ENCODE measurements around the gene KRTAP5-2. TPM values are rescaled to one million over a fixed set of nuclear protein-coding genes. Genes with fewer than 3 reads are reported as not detected.

Gene KRTAP5-2
- total and polyA plus RNA-seq, 7 experiments from 2014 or later = not detected

- Mint-ChIP-seq H3K36me3 (no peaks in the 10 kb centered on the region), H3K9me3 (peaks cover 0 to 2% (median 0%) of the 10 kb centered on the region in 11 donors), H3K4me3 (peak overlapping the region in 2 of 10 donors; percentile 4 to 29), H3K27me3 (peaks cover 14 to 19% (median 16%) of the 10 kb centered on the region in 5 donors), H3K4me1 (peaks cover 0 to 17% (median 4%) of the 10 kb centered on the region in 7 donors), H3K27ac (no peak overlapping the region)
- Histone ChIP-seq H3K4me1 (ENCODE audit: control insufficient read depth in 2 of 2, insufficient read depth in 2 of 2, low read length in 2 of 2) (peaks cover 0 to 7% of the 10 kb centered on the region in 2 donors), H3K36me3 (ENCODE audit: control insufficient read depth in 2 of 3, insufficient read depth in 3 of 3, low read length in 3 of 3) (no peaks in the 10 kb centered on the region), H3K27ac (ENCODE audit: low read depth, low read length) (no peak overlapping the region), H3K27me3 (ENCODE audit: control insufficient read depth in 2 of 2, insufficient read depth in 2 of 2, low read length in 2 of 2) (no peaks in the 10 kb centered on the region), H3K9me3 (ENCODE audit: control insufficient read depth in 2 of 3, low read length in 3 of 3) (no peaks in the 10 kb centered on the region), H3K4me3 (ENCODE audit: low read length) (no peak overlapping the region)
- peak; percentile 27 to 66 (median 52) for DNase-seq
- CTCF ChIA-PET = interaction anchor here (0.6 to 1.6 kb wide), 8 partner anchors 11 to 957 kb away, joined by 3 to 4 read pairs (median 4); no protein-coding TSS in a partner anchor
- POLR2A ChIA-PET = no interaction called here
- intact Hi-C loops (cut with micrococcal nuclease) = loop anchor here (1.0 to 5.0 kb wide), 4 partner anchors 33 to 426 kb away; no protein-coding TSS in a partner anchor
- peak; percentile 91 for ATAC-seq
Measured at GRCh38 chr11:1628506-1629325, 30.6 kb upstream of the KRTAP5-2 start.

DNA sequence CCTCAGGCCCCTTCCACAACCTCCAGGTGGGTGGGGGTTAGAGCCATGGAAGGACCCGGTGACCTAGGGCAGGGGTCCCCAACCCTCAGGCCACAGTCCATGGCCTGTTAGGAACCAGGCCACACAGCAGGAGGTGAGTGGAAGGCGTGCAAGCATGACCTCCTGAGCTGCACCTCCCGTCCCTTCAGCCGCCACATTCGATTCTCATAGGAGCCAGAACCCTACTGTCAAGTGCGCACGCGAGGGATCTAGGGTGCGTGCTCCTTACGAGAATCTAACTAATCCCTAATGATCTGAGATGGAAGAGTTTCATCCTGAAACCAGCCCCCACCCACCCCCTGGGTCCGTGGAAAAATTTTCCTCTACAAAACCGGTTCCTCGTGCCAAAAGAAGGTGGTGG is 27.4 kb upstream of the KRTAP5-2 start:
- DNase-seq (no peak), ATAC-seq (no peak)
- intact Hi-C loops (cut with micrococcal nuclease) = loop anchor here in 1 of 2 donors (5.0 kb wide), 1 partner anchor 423 kb away; no protein-coding TSS in a partner anchor
- no peak overlapping the region for H3K4me3 Mint-ChIP-seq
- no peaks in the 10 kb centered on the region for H3K36me3 ChIP-seq (ENCODE audit: control insufficient read depth in 2 of 3, insufficient read depth in 3 of 3, low read length in 3 of 3)
- peaks cover 0 to 5% (median 0%) of the 10 kb centered on the region in 7 donors for H3K4me1 Mint-ChIP-seq
- peaks cover 0 to 7% of the 10 kb centered on the region in 2 donors for H3K4me1 ChIP-seq (ENCODE audit: control insufficient read depth in 2 of 2, insufficient read depth in 2 of 2, low read length in 2 of 2)
- no peaks in the 10 kb centered on the region for H3K9me3 Mint-ChIP-seq
- H3K27me3 ChIP-seq (ENCODE audit: control insufficient read depth in 2 of 2, insufficient read depth in 2 of 2, low read length in 2 of 2) = no peaks in the 10 kb centered on the region
- no peak overlapping the region for H3K27ac ChIP-seq (ENCODE audit: low read depth, low read length)
- peaks cover 2 to 13% (median 6%) of the 10 kb centered on the region in 5 donors for H3K27me3 Mint-ChIP-seq
- no peaks in the 10 kb centered on the region for H3K9me3 ChIP-seq (ENCODE audit: control insufficient read depth in 2 of 3, low read length in 3 of 3)
- no peak overlapping the region for H3K4me3 ChIP-seq (ENCODE audit: low read length)
- CTCF ChIA-PET = no interaction called here
- no peak overlapping the region for H3K27ac Mint-ChIP-seq
- POLR2A ChIA-PET = no interaction called here
- no peaks in the 10 kb centered on the region for H3K36me3 Mint-ChIP-seq

DNA sequence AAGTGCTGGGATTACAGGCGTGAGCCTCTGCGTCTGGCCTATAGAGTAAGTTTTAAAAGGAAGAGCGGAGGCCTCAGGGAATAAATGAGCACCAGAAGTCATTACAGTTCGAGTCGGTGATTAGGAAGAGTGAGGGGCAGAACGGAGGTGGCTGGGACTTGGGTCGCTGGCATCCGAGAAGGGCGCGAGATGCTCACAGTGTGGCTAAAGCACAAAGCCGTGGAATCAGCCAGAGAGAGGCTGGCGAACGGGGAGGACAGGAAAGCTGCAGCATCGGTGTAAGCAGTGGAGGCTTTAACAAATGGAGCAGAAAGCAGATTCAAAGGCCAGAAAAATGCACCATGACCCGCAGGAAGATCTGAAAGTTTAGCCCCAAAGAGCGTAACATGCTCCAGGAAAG is 26.5 kb upstream of the KRTAP5-2 start:
- Mint-ChIP-seq H3K4me1 (peaks cover 0 to 4% (median under 1%) of the 10 kb centered on the region in 7 donors), H3K9me3 (no peaks in the 10 kb centered on the region), H3K27ac (no peak overlapping the region), H3K36me3 (no peaks in the 10 kb centered on the region), H3K27me3 (peaks cover 0 to 16% (median 5%) of the 10 kb centered on the region in 5 donors), H3K4me3 (no peak overlapping the region)
- no peaks in the 10 kb centered on the region for H3K27me3 ChIP-seq (ENCODE audit: control insufficient read depth in 2 of 2, insufficient read depth in 2 of 2, low read length in 2 of 2)
- DNase-seq = no peak
- H3K4me3 ChIP-seq (ENCODE audit: low read length) = no peak overlapping the region
- ChIA-PET POLR2A (interaction anchor here (0.7 to 1.1 kb wide), 2 partner anchors 11 to 229 kb away, joined by 3 to 4 read pairs; no protein-coding TSS in a partner anchor), CTCF (no interaction called here)
- no peak overlapping the region for H3K27ac ChIP-seq (ENCODE audit: low read depth, low read length)
- no peaks in the 10 kb centered on the region for H3K36me3 ChIP-seq (ENCODE audit: control insufficient read depth in 2 of 3, insufficient read depth in 3 of 3, low read length in 3 of 3)
- ATAC-seq = no peak
- intact Hi-C loops (cut with micrococcal nuclease) = loop anchor here in 1 of 2 donors (5.0 kb wide), 1 partner anchor 422 kb away; no protein-coding TSS in a partner anchor
- H3K4me1 ChIP-seq (ENCODE audit: control insufficient read depth in 2 of 2, insufficient read depth in 2 of 2, low read length in 2 of 2) = peaks cover 0 to 7% of the 10 kb centered on the region in 2 donors
- no peaks in the 10 kb centered on the region for H3K9me3 ChIP-seq (ENCODE audit: control insufficient read depth in 2 of 3, low read length in 3 of 3)

DNA sequence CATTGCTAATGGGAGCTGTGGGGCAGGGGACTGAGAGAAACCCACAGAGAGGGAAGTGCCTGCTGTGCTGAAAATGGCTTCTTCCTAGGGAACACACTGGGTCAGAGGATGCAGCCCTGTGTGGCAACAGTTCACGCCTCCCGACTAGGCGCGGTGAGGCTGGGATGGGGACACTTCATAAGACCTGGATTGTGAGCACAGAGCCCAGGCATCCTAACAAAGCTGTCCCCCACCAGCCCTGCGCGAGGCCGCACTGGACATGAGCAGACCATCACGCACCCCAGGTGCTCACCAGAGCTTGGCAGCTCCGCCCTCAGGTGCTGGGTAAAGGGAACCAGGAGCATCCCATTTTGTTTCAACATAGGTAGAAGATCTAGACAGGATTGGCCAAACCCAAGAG is 25.6 kb upstream of the KRTAP5-2 start:
- intact Hi-C loops (cut with micrococcal nuclease) = no loop called here
- ChIA-PET POLR2A (interaction anchor here (0.7 to 1.1 kb wide), 2 partner anchors 10 to 230 kb away, joined by 3 to 4 read pairs; no protein-coding TSS in a partner anchor), CTCF (no interaction called here)
- Histone ChIP-seq H3K36me3 (ENCODE audit: control insufficient read depth in 2 of 3, insufficient read depth in 3 of 3, low read length in 3 of 3) (no peaks in the 10 kb centered on the region), H3K4me3 (ENCODE audit: low read length) (no peak overlapping the region), H3K27me3 (ENCODE audit: control insufficient read depth in 2 of 2, insufficient read depth in 2 of 2, low read length in 2 of 2) (no peaks in the 10 kb centered on the region), H3K4me1 (ENCODE audit: control insufficient read depth in 2 of 2, insufficient read depth in 2 of 2, low read length in 2 of 2) (peaks cover 0 to 3% of the 10 kb centered on the region in 2 donors), H3K27ac (ENCODE audit: low read depth, low read length) (no peak overlapping the region), H3K9me3 (ENCODE audit: control insufficient read depth in 2 of 3, low read length in 3 of 3) (no peaks in the 10 kb centered on the region)
- H3K4me1 Mint-ChIP-seq = peaks cover 0 to 5% (median 4%) of the 10 kb centered on the region in 7 donors
- DNase-seq (no peak), ATAC-seq (no peak)
- H3K36me3 Mint-ChIP-seq = no peaks in the 10 kb centered on the region
- H3K27ac Mint-ChIP-seq = no peak overlapping the region
- no peak overlapping the region for H3K4me3 Mint-ChIP-seq
- no peaks in the 10 kb centered on the region for H3K9me3 Mint-ChIP-seq
- H3K27me3 Mint-ChIP-seq = peaks cover 0 to 21% (median 5%) of the 10 kb centered on the region in 5 donors

GRCh38 chr11:1622086-1622485 is 24.0 kb upstream of the KRTAP5-2 start, which contains the start of gene KRTAP5-4:
Gene KRTAP5-4 (minus strand): TSS chr11:1622138. CDS start chr11:1622093, 45 bp downstream.
- no peak for ATAC-seq
- Mint-ChIP-seq H3K9me3 (peaks cover 0 to 2% (median 0%) of the 10 kb centered on the region in 11 donors), H3K4me3 (no peak within 1 kb of the TSS), H3K27ac (no peak within 1 kb of the TSS), H3K27me3 (peaks cover 0 to 26% (median 10%) of the 10 kb centered on the region in 5 donors), H3K4me1 (peaks cover 0 to 5% (median 4%) of the 10 kb centered on the region in 7 donors), H3K36me3 (no peaks in the 10 kb centered on the region)
- DNase-seq = no peak
- Histone ChIP-seq H3K36me3 (ENCODE audit: control insufficient read depth in 2 of 3, insufficient read depth in 3 of 3, low read length in 3 of 3) (no peaks in the 10 kb centered on the region), H3K9me3 (ENCODE audit: control insufficient read depth in 2 of 3, low read length in 3 of 3) (no peaks in the 10 kb centered on the region), H3K27ac (ENCODE audit: low read depth, low read length) (no peak within 1 kb of the TSS), H3K4me1 (ENCODE audit: control insufficient read depth in 2 of 2, insufficient read depth in 2 of 2, low read length in 2 of 2) (no peaks in the 10 kb centered on the region), H3K4me3 (ENCODE audit: low read length) (no peak within 1 kb of the TSS), H3K27me3 (ENCODE audit: control insufficient read depth in 2 of 2, insufficient read depth in 2 of 2, low read length in 2 of 2) (no peaks in the 10 kb centered on the region)
- intact Hi-C loops (cut with micrococcal nuclease) = no loop called here
- POLR2A ChIA-PET = no interaction called here
- CTCF ChIA-PET = no interaction called here

- H3K27ac Mint-ChIP-seq = no peak overlapping the region
- no peaks in the 10 kb centered on the region for H3K36me3 Mint-ChIP-seq
- POLR2A ChIA-PET = no interaction called here
- no peak overlapping the region for H3K27ac ChIP-seq (ENCODE audit: low read depth, low read length)
- peak overlapping the region in 1 of 10 donors; percentile 64 for H3K4me3 Mint-ChIP-seq
- intact Hi-C loops (cut with micrococcal nuclease) = no loop called here
- no peaks in the 10 kb centered on the region for H3K9me3 ChIP-seq (ENCODE audit: control insufficient read depth in 2 of 3, low read length in 3 of 3)
- ATAC-seq (peak; percentile 46), DNase-seq (no peak)
- peaks cover 4 to 46% (median 20%) of the 10 kb centered on the region in 5 donors for H3K27me3 Mint-ChIP-seq
- H3K4me1 Mint-ChIP-seq = peaks cover 0 to 5% (median 4%) of the 10 kb centered on the region in 7 donors
- CTCF ChIA-PET = interaction anchor here (0.6 kb wide), 1 partner anchor 96 kb away, joined by 4 read pairs; no protein-coding TSS in a partner anchor
- no peaks in the 10 kb centered on the region for H3K36me3 ChIP-seq (ENCODE audit: control insufficient read depth in 2 of 3, insufficient read depth in 3 of 3, low read length in 3 of 3)
- no peak overlapping the region for H3K4me3 ChIP-seq (ENCODE audit: low read length)
- H3K27me3 ChIP-seq (ENCODE audit: control insufficient read depth in 2 of 2, insufficient read depth in 2 of 2, low read length in 2 of 2) = peaks cover 0 to under 1% of the 10 kb centered on the region in 2 donors
- no peaks in the 10 kb centered on the region for H3K4me1 ChIP-seq (ENCODE audit: control insufficient read depth in 2 of 2, insufficient read depth in 2 of 2, low read length in 2 of 2)
- peaks cover 0 to 2% (median 0%) of the 10 kb centered on the region in 11 donors for H3K9me3 Mint-ChIP-seq
Measured at GRCh38 chr11:1619449-1619848, 21.4 kb upstream of the KRTAP5-2 start.
